Endothelial cell (in vitro differentiated cells): ENCODE results near the gene KLHDC1. TPM values are rescaled to one million over a fixed set of nuclear protein-coding genes. Genes with fewer than 3 reads are reported as not detected.
"Not testable (repeated sequence)": the region's sequence is repeated elsewhere in the genome, so short reads cannot be mapped to it uniquely, and the experiment has no call there.

Source experiments
- DNase-seq: peaks from one replicate; pipeline ENCODE4 v3.0.0; 2021; ENCODE audit warnings: low spot score
- H3K27ac Mint-ChIP-seq: one replicate; pipeline ENCODE4 v1.8.0; 2021; ENCODE audit warnings: mixed read lengths, inconsistent platforms; ENCODE audit not compliant: unreplicated experiment
- H3K27me3 Mint-ChIP-seq: one replicate; pipeline ENCODE4 v1.8.0; 2021; ENCODE audit warnings: mild to moderate bottlenecking, moderate library complexity, mixed read lengths, inconsistent platforms; ENCODE audit not compliant: unreplicated experiment
- H3K36me3 Mint-ChIP-seq: one replicate; pipeline ENCODE4 v1.8.0; 2021; ENCODE audit warnings: mild to moderate bottlenecking, low read depth, mixed read lengths, inconsistent platforms; ENCODE audit not compliant: unreplicated experiment
- H3K4me1 Mint-ChIP-seq: one replicate; pipeline ENCODE4 v1.8.0; 2021; ENCODE audit warnings: mild to moderate bottlenecking, mixed read lengths, inconsistent platforms; ENCODE audit not compliant: unreplicated experiment
- H3K4me3 Mint-ChIP-seq: one replicate; pipeline ENCODE4 v1.8.0; 2021; ENCODE audit warnings: mild to moderate bottlenecking, mixed read lengths, inconsistent platforms; ENCODE audit not compliant: unreplicated experiment
- H3K9me3 Mint-ChIP-seq: one replicate; pipeline ENCODE4 v1.8.0; 2021; ENCODE audit warnings: mixed read lengths, inconsistent platforms; ENCODE audit not compliant: unreplicated experiment
- CTCF ChIP-seq: fragments of 200-600 bp; sonication (generic); IDR thresholded peaks from one replicate; pipeline ENCODE4 v1.5.0; 2021; ENCODE audit warnings: antibody characterized with exemption; ENCODE audit not compliant: unreplicated experiment
- total RNA-seq: library from RNA; stranded (reverse); fragmentation: NEBNext Ultra II Directional; extraction: Animal tissue kit (Norgen Biotek cat#: 25700); gene quantifications from one replicate; pipeline ENCODE4 v1.2.1, GENCODE V29; 2021; ENCODE audit not compliant: unreplicated experiment

KLHDC1 gene
- total RNA-seq, 1 donor from 2014 or later, result 1.6 TPM

DNA sequence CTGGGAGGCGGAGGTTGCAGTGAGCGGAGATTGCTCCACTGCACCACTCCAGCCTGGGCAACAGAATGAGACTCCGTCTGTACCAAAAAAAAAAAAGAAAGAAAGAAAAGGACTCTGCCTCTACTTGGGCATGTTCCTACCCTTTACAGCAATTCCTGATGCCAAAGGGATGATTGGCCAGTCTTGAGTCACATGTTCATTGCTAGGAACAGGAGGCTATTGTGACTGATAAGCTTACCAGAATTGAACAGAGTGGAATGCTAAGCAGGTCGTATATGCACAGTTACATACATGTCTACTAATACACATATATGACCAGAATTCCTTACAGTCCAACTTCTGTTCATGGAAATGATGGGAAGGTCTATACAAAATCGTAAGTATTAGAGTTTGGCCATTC lies 34.3 kb downstream of the KLHDC1 start:
- no peak for TF ChIP-seq CTCF
- no peaks in the 10 kb centered on the region for H3K4me1 Mint-ChIP-seq
- H3K9me3 Mint-ChIP-seq, result no peaks in the 10 kb centered on the region
- no peak overlapping the region for H3K27ac Mint-ChIP-seq
- no peak for DNase-seq
- H3K36me3 Mint-ChIP-seq, result no peaks in the 10 kb centered on the region
- H3K4me3 Mint-ChIP-seq, result no peak overlapping the region
- no peaks in the 10 kb centered on the region for H3K27me3 Mint-ChIP-seq

DNA sequence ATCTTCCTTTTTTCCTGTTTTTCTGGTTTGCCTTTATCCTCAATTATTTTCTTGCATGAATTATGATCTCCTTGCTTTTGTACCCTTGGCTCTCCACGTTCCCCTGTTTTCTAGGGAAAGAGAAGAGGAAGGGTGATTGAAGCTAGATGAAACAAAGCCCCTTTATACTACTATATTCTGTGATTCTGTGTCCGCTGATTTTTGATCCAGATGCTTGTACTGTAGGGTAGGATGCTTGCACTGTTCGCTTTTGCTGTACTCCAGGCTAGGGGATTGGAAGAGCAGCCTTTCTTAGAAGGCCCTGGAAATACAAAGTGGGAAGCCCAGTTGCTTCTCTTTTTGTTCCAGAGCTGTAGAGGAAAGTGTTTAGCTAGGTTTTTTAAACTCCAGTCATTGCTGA lies 40.0 kb downstream of the KLHDC1 start:
- H3K27ac Mint-ChIP-seq, result no peak overlapping the region
- no peak for TF ChIP-seq CTCF
- H3K9me3 Mint-ChIP-seq, result no peaks in the 10 kb centered on the region

GRCh38 chr14:49733836-49734235 lies 40.9 kb downstream of the KLHDC1 start:
- no peak for DNase-seq
- Mint-ChIP-seq H3K36me3 (no peaks in the 10 kb centered on the region), H3K9me3 (no peaks in the 10 kb centered on the region), H3K27me3 (no peaks in the 10 kb centered on the region), H3K4me1 (no peaks in the 10 kb centered on the region), H3K4me3 (no peak overlapping the region), H3K27ac (no peak overlapping the region)
- TF ChIP-seq CTCF, result no peak

More for the DNA sequence above, 40.0 kb downstream of the KLHDC1 start:
- DNase-seq, result no peak
- Mint-ChIP-seq H3K36me3 (no peaks in the 10 kb centered on the region), H3K4me3 (no peak overlapping the region), H3K27me3 (no peaks in the 10 kb centered on the region), H3K4me1 (no peaks in the 10 kb centered on the region)

DNA sequence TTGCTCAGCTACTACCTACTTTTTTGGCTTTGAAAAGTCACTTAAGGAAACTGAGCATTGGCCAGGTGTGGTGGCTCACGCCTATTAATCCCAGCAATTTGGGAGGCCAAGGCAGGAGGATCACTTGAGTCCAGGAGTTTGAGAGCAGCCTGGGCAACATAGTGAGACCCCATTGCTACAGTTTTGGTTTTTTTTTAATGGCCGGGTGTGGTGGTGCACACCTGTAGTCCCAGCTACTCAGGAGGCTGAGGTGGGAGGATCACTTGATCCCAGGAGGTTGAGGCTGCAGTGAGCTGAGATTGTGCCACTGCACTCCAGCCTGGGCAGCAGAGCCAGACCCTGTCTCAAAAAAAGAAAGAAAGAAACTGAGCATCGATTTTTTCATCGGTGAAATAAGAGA lies 42.7 kb downstream of the KLHDC1 start:
- DNase-seq, H3K9me3 Mint-ChIP-seq, H3K27ac Mint-ChIP-seq, H3K36me3 Mint-ChIP-seq, H3K27me3 Mint-ChIP-seq, H3K4me3 Mint-ChIP-seq, H3K4me1 Mint-ChIP-seq: not testable (repeated sequence)

GRCh38 chr14:49745191-49745590 lies 52.3 kb downstream of the KLHDC1 start:
- Mint-ChIP-seq H3K27ac (no peak overlapping the region), H3K4me3 (no peak overlapping the region), H3K36me3 (no peaks in the 10 kb centered on the region), H3K27me3 (no peaks in the 10 kb centered on the region), H3K9me3 (no peaks in the 10 kb centered on the region), H3K4me1 (no peaks in the 10 kb centered on the region)
- DNase-seq, result no peak
- no peak for TF ChIP-seq CTCF

DNA sequence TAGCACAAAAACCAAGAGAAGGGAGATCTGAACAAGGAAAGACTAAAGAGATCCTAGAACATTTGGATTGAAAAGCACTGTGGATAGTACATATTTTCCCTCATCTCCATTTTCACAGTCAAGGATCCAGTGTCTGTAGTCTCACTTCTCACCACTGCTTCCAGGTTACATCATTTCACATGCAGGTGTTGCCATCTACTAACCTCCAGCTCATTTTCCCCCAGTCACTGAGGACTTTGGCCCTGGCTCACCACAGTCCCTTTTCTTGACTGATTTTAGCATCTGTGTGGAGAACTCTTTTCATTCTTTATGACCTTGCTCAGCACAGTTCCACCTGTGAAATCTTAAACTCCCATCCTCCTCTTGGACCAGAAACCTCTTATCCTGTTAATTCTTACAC lies 53.6 kb downstream of the KLHDC1 start:
- not testable (repeated sequence) for H3K4me1 Mint-ChIP-seq, H3K27me3 Mint-ChIP-seq, H3K9me3 Mint-ChIP-seq, H3K27ac Mint-ChIP-seq, DNase-seq, H3K36me3 Mint-ChIP-seq, H3K4me3 Mint-ChIP-seq
